Measurements from ENCODE around the gene GRK5.
"Not testable (repeated sequence)": the region's sequence is repeated elsewhere in the genome, so short reads cannot be mapped to it uniquely, and the experiment has no call there.

Gene GRK5

GRCh38 chr10:119268871-119269506 is 61.6 kb downstream of the GRK5 start:
- ChIA-PET CTCF (interaction anchor here (0.9 to 1.6 kb wide), 2 partner anchors 59 to 70 kb away, joined by 3 read pairs; no protein-coding TSS in a partner anchor), POLR2A (no interaction called here)
- H3K4me3 ChIP-seq (ENCODE audit: low read depth, low read length), result no peak overlapping the region
- TF ChIP-seq CTCF (IDR thresholded peaks at IDR 0.05; ENCODE audit: insufficient read depth, low read length, missing control alignments), result no peak
- no peak for DNase-seq (ENCODE audit: low read depth, low spot score)

GRCh38 chr10:119269737-119270136 is 62.4 kb downstream of the GRK5 start:
- DNase-seq (ENCODE audit: low read depth, low spot score), result no peak
- ChIA-PET POLR2A (no interaction called here), CTCF (no interaction called here)
- TF ChIP-seq CTCF (IDR thresholded peaks at IDR 0.05; ENCODE audit: insufficient read depth, low read length, missing control alignments), result no peak
- H3K4me3 ChIP-seq (ENCODE audit: low read depth, low read length), result no peak overlapping the region

- CTCF ChIA-PET, result interaction anchor here (0.7 to 1.7 kb wide), 6 partner anchors 15 to 174 kb away, joined by 3 to 5 read pairs (median 3); no protein-coding TSS in a partner anchor
- DNase-seq (ENCODE audit: low read depth, low spot score), result no peak
These were observed 63.5 kb downstream of the GRK5 start for GRCh38 chr10:119270762-119271366.

GRCh38 chr10:119272338-119272734 is 65.0 kb downstream of the GRK5 start:
- H3K4me3 ChIP-seq (ENCODE audit: low read depth, low read length); POLR2A ChIA-PET; DNase-seq (ENCODE audit: low read depth, low spot score): not testable (repeated sequence)
- CTCF ChIA-PET, result interaction anchor here (0.9 to 2.6 kb wide), 4 partner anchors 10 to 63 kb away, joined by 3 to 6 read pairs (median 4); no protein-coding TSS in a partner anchor

More at GRCh38 chr10:119270762-119271366, 63.5 kb downstream of the GRK5 start:
- H3K4me3 ChIP-seq (ENCODE audit: low read depth, low read length), result no peak overlapping the region
- no peak for TF ChIP-seq CTCF (IDR thresholded peaks at IDR 0.05; ENCODE audit: insufficient read depth, low read length, missing control alignments)
- POLR2A ChIA-PET, result interaction anchor here (1.1 kb wide), 1 partner anchor 326 kb away, joined by 4 read pairs; the partner anchor contains the start of gene TIAL1

GRCh38 chr10:119272736-119273135 is 65.4 kb downstream of the GRK5 start:
- no peak overlapping the region for H3K4me3 ChIP-seq (ENCODE audit: low read depth, low read length)
- DNase-seq (ENCODE audit: low read depth, low spot score), result no peak
- ChIA-PET CTCF (interaction anchor here (0.9 to 2.6 kb wide), 4 partner anchors 9 to 54 kb away, joined by 3 to 7 read pairs (median 6); no protein-coding TSS in a partner anchor), POLR2A (no interaction called here)
- TF ChIP-seq CTCF (IDR thresholded peaks at IDR 0.05; ENCODE audit: insufficient read depth, low read length, missing control alignments), result no peak

- TF ChIP-seq CTCF (IDR thresholded peaks at IDR 0.05; ENCODE audit: insufficient read depth, low read length, missing control alignments), result no peak
- CTCF ChIA-PET, result interaction anchor here (0.9 to 2.6 kb wide), 6 partner anchors 9 to 64 kb away, joined by 3 to 7 read pairs (median 6); no protein-coding TSS in a partner anchor
- no peak for DNase-seq (ENCODE audit: low read depth, low spot score)
- POLR2A ChIA-PET, result no interaction called here
- no peak overlapping the region for H3K4me3 ChIP-seq (ENCODE audit: low read depth, low read length)
These were observed 66.0 kb downstream of the GRK5 start for GRCh38 chr10:119273413-119273812.
